Epidermal melanocyte (primary cell): ENCODE data around the gene PTPRN2.

Source experiments
- DNase-seq: peaks from one replicate; pipeline ENCODE4 v3.0.0; 2011; ENCODE audit warnings: low spot score; ENCODE audit not compliant: insufficient read length

The PTPRN2 gene

DNA sequence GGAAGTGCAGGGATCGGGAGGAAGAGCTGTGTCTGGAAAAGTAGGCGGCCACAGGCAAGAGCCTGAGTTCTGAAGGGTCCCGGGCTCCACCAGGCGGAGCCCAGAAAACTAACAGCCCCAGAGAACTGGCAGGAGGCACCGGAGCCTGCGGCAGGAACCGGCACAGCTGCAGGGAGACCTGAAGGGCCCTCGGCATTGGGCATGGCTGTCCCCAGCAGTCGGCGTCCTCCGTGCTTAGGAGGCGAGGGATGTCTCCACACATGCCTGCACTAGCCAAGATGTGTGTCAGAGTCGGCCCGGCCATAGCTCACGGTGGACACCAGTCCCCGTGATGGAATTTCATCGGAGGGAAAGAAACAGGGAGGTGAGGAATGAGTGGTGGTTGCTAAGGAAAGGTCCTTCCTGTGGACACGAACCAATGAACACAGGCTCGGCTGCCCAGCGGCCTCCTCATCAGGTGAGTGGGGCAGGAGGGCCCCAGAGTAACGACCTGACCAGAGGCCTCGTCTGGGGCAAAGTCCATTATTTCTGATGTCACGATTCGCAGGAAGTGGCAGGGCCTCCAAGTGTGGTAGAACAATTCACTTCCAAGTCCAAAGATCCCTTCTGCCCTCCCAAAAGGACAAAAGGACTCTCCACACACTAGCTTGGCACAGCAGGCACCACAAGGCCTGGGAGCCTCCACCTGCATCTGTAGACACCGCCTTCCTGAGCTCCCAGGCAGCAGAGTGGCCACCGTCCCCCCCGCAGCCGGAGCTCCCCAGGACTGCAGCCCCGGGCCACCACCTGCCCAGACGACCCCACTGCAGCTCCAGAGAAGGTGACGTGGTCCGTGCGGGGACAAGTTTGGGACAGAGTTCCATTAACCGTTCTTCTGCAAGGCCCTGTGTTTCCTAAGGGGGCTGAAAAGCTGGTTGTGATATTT lies 444.2 kb downstream of the PTPRN2 start:
- no peak for DNase-seq

DNA sequence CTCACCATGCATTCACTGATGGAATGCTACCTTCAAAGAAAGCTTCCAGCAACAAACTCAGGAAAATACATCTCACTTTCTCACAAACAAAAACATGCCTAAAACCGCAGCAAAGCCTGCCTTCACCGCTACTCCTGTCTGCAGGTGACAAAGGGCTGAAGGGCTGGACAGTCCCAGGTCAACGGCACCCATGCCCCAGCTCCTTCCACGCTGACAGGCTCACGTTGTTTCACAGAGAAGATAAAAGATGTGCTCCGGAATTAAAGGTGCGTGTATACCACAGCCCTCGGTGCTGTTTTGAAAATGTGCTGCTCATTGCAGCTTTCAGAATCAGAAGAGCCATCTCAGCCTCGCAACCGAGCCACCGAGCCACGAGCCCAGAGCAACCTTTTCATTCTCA lies 445.0 kb downstream of the PTPRN2 start:
- DNase-seq = no peak

DNA sequence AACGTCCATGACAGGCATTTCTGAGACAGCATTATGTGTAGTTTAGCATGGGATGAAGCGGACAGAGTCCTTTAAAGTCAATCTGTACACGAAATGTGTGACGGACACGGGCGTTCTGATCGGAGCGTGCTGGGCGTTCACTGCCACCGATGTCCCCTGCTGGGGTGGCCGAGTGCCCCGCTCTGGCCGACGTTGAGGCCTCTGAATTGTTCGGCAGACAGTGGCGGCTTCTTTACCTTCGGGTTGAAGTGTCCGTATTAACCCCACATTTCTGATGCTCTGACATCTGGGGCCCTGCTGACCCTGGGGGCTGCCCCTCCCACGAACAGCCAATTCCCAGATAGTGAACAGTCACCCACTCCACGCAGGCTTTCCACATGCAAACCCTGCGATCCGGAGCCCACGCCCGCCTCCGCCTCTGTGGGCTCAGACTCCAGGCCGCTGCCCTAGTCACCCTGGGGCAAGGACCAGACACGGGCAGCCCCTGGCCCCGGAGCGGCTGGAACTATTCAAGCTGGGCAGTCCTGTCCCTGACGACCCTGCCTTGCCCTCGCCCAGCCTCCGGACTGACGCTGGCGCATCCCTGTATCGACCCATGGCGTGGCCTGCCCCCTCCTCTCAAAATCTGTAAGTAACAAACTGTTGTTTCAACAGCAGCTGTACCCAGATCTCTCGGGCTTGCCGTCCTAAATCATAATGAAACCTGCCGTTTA lies 445.7 kb downstream of the PTPRN2 start:
- no peak for DNase-seq

DNA sequence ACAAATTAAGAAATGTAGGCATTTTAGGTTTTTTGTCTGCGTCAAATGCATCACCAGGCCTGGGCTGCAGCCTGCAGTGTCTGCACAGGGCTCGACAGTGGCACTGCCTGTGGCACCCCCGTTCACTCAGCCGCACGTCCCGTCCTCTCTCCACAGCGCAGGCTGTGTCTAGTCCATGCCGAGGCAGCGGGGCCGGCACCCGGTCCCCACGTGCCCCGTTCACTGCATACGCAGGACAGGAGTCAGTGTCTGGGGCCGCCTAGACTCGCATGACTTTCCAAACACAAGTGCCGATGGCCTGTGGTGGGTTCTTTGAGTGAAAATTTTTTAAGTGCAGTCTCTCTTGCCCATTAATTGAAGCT lies 446.4 kb downstream of the PTPRN2 start:
- DNase-seq = no peak

DNA sequence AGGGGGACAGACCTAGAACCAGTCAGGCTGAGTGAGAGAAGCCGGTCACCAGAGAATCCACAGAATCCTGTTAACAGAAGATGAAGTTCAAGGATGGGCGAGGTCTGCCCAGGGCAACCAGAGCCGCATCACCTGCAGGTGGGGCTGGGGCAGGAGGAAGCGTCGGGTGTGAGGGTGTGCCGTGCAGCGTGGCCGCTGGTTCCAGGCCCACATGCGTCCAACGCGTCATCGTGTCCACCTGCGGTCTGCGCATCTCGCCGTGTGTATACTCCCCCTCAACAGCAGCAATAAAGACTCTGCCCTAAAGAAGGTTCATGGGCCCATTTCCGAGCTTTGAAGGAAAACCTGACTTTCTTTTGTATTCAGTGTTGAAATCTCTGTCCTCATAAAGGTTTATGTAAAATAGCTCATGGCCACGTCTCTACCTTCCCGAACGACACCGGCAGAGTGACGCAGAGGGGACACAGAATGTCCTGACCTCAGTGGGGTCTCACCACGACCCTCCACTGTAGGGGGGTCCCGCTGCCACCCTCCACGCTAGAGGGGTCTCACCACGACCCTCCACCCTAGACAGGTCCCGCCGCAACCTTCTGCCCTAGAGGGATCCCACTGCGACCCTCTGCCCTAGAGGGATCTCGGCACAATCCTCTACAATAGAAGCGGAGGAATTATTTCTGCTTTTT lies 446.9 kb downstream of the PTPRN2 start:
- no peak for DNase-seq

DNA sequence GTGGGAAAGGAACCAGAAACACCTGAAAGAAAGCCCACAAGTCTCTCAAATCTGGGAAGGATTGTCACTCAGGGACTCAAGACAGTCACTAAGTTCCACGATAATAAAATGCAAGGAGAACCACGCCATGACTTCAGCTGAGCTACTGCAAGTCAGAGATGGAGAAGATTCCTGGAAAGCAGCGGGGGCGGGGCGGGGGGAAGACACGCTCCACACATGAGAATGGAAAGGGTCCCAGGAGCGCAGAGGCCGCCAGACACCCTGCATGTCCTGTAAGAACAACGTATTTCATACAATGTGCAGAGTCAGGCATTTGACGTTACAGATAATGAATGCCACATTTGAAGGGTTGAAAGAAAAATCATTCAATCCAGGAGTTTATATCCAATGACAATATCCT lies 448.1 kb downstream of the PTPRN2 start:
- no peak for DNase-seq

DNA sequence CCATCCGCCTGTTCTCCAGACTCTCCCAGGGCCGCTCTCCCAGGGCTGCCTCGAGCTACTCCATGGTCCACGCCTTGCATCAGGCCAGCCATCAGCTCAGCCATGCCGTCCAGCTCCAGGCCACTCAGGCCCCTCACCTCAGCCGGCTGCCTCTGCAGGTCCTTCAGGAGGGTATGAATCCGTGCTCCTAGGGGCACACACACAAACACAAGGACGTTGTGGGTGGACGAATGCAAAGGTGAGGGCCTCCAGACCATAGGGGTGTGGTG lies 449.4 kb downstream of the PTPRN2 start:
- no peak for DNase-seq

DNA sequence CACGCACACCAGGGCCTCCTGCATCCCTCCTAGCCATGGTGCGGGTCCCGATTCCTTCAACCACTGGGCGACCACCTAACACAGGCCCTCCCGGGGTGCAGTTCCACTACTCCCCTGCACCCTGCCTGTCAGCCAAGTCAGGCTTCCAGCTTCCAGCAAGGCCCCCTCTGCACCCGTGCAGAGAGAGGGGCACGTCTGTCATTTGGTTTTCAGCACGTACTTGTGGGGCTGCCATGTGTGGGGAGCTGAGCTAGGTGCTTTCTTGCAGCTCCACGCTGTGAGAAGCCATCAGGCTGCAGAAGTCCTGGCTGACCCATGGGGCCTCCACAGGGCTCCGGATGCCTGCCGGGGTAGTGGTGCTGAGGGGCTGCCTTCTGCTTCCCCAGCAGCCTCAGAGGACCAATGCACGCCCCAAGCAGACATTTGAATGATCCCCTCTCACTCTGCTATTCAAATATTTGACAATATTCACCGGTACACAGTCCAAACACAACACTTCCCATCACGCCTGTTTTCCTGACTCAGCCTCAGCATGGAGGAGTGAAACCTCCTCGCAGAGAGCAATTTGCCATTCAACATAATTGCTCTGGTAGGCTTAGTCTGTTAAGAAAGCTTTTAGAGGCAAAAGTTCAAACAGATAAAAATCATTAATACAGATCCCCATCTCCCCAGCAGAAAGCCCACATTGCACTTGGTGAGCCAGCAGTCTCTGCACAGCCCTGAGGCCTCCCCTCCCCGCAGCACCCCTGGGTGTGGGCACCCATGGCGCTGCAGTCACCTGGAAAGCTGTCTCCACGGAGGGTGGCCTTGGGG lies 449.9 kb downstream of the PTPRN2 start:
- no peak for DNase-seq

DNA sequence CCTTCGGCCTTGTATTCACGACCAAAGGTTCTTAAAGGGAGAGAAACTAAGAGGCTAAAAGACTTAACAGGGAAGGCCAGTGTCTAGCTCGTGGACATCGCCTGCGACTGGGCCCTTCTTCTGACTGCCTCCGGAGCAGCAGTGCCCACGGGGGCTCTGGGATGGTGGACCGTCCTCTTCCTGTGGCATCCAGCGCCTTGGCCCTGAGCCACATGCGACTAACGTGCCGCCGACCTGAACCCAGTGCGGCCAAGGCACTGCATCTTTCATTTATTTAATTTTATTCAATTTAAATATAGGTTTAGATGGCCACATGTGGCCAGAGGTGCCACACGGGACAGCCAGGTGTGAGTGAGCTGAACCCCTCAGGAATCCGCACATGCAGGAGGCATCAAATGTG lies 451.7 kb downstream of the PTPRN2 start:
- no peak for DNase-seq

DNA sequence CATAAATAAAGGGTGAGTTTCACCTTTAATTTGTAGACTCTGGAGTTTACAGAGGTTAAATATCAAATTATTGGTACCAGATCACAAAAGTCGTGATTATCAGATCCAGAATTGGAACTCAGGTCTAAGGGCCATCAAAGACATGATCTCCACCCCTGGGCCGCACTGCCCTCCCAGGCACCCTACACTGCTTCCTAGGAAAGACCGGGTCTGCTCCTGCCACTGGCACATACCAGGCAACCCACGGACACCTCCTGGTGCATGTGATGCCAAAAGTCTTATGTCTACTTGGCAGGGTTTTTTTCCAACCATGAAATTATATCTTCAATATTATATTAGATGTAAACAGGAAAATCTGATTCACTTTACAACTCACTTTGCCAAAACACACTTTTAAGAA lies 452.8 kb downstream of the PTPRN2 start:
- no peak for DNase-seq

DNA sequence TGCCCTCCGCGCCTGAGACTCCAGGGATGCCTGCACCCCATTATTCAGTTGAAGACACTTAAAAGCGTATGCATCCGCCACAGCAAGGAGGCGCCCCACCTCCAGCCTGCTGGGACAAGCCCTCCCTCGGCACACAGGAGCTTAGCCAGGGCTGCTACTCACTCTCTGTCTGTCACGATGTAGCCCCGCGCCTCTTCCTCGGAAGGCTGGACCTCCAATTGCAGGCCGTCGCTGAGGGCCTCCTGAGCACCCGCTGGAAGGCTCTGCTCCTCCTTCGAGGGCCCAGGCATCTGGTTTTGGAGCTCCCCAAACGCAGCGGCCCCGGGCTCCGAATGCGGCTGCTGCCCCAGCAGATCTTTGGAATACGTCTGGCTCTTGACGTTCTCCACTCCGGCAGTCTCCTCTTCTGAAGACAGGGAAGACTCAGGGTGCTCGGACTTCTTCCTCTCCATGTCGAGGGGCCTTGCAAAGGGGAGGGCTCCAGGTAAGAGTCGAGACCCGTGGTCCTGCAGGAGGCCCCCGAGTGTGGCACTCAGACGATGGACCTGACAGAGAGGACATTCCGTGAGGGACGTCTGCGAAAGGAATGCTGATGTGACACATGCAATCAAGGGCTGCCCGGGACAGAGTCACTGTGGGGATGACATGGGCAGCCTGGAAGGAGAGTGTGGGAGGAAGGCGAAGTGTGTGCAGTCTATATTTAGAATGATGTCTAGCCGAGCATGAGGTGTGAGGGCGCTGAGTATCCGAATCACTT lies 453.9 kb downstream of the PTPRN2 start:
- DNase-seq = no peak

DNA sequence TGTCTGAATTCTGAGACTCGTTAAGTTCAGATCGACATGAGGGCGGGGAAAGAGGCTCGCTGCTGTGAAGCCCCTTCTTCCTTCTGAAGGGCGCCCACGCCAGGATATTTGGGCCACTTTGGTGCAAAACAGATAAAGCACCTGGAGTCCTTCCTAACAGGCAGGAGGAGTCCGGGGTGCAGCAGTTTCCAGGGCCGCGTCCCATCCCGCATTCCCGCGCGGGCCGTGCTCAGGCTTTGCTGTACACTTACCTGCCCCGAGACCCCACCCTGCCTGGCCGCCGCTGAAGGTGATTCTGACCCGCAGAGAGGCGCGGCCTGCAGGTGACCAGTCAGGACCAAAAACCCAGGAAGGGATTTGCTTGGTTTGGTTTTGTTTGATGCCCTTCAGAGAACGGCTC lies 454.6 kb downstream of the PTPRN2 start:
- no peak for DNase-seq

DNA sequence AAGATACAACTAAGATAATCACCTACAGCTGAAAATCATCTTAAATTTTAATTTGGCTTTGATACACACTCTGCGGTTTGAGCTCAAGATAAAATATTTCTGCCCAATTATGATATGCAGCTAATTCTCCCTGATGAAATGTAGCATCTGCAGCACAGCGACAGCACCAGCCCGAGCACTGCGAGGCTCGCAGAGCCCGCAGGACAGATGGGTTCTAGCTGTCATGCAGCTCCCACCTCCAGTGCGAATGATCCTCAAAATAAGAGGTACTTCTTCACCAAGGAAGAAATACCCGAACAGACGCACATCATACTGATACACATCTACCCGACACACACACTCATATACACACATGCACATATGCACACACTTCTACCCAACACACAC lies 457.6 kb downstream of the PTPRN2 start:
- DNase-seq = no peak

DNA sequence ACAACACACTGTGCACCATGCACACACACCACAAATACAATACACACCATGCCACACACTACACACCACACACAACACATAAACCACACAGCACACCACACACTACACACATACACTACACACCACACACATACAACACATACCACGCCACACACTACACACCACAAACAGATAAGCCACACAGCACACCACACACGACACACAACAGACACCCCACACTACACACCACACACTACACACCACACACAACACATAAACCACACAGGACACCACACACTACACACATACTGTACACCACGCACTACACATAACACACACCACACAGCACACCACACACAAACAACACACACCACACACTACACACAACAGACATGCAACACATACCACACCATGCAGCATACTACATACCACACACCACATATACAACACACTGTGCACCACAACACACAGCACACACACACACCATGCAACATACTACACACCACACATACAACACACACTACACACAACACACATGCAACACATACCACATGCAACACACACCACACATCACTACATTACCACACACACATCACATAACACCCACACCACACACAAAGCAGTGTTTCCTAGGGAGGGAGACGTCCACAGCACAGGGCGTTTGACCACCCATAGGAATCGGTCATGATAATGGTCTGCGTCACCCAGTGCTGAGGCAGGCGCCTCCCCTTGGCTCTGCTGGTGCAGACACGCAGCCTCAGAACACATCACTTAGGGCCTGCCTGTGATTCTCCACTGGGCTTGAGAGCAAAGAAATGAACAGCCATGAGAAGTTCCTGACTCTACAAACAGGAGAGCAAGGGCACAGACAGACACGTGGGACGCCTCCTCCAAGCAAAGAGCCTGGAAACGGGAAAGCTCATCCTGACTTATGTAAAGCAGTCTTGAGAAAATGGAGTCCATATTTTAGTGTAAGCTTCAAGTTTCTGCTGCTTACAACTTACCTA lies 458.3 kb downstream of the PTPRN2 start:
- DNase-seq = no peak

DNA sequence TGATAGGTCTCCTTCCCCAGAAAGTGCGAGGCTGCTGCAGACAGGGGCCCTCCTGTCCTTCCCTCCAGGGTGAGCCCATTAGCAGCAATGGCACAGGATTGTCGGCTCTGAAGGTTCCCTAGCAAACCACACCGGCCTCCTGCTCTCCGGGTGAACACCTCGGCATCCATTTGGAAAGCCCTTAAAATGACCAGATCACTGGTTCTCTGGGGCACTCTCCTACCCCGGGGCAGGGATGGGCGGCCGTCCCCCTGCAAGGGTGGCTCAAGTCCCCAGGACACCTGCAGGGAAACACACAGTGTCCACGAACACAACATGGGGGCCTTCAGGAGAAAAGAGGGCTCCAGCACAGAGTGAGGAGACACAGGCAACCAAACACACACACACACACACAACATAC lies 459.1 kb downstream of the PTPRN2 start:
- no peak for DNase-seq

DNA sequence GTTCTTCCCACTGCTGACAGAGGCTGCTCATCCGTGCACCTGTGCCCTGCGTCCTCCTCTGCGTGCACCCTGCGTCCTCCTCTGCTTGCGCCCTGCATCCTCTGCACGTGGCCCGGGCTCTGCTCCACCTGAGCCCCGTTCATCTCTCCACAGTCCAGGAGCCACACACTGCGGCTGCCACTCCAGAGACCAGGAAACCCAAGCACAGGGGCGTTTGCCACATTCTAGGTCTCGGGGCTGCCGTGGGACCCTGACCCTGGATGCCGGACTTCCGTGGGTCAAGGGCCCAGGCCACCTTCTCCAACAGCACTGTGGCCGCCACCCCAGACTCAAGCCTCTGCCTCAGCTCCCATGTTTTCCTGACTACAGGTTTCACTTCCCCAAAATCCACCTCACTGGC lies 460.4 kb downstream of the PTPRN2 start:
- no peak for DNase-seq

DNA sequence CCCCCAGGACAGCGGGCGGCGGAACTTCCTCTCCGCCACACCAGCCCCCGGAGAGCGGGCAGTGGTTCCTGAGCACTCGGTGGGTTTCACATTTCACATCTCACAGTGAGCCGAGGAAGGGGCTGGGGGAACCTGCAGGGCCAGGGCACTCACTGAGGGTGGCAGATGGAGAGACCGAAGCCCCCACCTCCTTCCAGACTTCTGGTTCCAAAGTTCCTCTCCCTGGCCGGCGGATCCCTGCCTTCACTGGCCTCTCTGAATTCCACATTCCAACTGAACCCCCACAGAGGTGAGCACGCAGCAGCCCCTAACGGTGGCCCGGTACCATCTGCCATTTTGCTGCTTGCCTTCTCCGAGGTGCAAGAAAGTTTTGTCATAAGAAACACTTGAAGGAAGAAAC lies 461.0 kb downstream of the PTPRN2 start:
- DNase-seq = no peak

DNA sequence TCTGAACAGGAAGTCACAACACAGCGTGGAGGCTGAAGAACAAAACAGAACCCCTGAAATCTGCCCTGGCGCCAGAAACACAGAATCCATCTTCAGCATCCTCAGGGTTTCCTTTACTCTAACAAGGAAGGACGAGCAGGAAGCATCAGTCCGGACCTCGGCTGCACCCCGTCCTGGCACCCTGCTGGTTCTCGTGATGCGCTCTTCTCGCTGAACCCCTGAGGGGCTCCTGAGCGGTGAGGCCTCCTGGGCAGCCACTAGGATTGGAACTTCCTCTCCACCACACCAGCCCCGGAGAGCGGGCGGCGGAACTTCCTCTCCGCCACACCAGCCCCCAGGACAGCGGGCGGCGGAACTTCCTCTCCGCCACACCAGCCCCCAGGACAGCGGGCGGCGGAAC lies 461.9 kb downstream of the PTPRN2 start:
- no peak for DNase-seq

DNA sequence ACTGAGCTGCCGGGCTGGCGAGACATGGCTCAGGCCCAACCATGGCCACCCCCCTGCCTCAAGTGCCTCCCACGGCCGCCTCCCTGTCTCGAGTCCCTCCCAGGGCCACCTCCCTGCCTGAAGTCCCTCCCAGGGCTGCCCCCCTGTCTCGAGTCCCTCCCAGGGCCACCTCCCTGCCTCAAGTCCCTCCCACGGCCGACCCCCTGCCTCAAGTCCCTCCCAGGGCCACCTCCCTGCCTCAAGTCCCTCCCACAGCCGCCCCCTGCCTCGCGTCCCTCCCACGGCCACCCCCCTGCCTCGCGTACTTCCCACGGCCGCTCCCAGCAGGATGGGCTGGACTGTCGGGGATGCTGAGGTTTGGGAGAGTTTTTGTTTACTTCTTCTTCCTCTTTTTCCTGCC lies 462.5 kb downstream of the PTPRN2 start:
- no peak for DNase-seq

DNA sequence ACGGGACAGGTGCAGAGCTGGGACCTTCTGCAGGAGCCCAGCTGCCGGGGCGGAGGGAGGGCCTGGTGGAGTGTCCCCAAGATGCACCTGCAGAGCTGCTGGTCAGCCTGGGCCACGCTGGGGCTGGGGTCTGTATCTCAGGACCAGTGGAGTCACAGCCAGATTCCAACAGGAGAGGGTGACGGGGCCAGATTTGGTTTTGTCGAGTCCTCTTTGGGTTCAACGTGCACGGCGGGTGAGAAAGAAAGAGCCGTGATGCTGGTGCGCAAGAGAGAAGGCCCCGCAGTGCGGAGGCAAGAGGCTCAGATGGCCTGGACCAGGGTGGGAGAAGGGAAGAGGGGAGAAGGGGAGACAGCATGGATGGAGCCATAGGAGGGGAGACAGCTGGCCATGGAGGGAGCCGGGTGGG lies 462.9 kb downstream of the PTPRN2 start:
- DNase-seq = no peak
